Measurements from ENCODE around the gene ELP6. TPM values are rescaled to one million over a fixed set of nuclear protein-coding genes. Genes with fewer than 3 reads are reported as not detected.
"Not testable (repeated sequence)": the region's sequence is repeated elsewhere in the genome, so short reads cannot be mapped to it uniquely, and the experiment has no call there.

Gene ELP6
- polyA plus RNA-seq, 4 donors: 33.3 to 48.2 (median 39.4) TPM

GRCh38 chr3:47469616-47470015 lies 43.9 kb downstream of the ELP6 start:
- DNase-seq (ENCODE audit: low read depth in 4 of 4, low spot score in 3 of 4): no peak

GRCh38 chr3:47468315-47468714 lies 45.2 kb downstream of the ELP6 start:
- not testable (repeated sequence) for DNase-seq (ENCODE audit: low read depth in 4 of 4, low spot score in 3 of 4)

- no peak for DNase-seq (ENCODE audit: low read depth in 4 of 4, low spot score in 3 of 4)
These were observed 48.9 kb downstream of the ELP6 start for GRCh38 chr3:47464588-47464987.

GRCh38 chr3:47459534-47460085 lies 53.9 kb downstream of the ELP6 start:
- not testable (repeated sequence) for DNase-seq (ENCODE audit: low read depth in 4 of 4, low spot score in 3 of 4)

- no peak for DNase-seq (ENCODE audit: low read depth in 4 of 4, low spot score in 3 of 4)
These were observed 56.5 kb downstream of the ELP6 start for GRCh38 chr3:47456984-47457383.

GRCh38 chr3:47455806-47456452 lies 57.6 kb downstream of the ELP6 start:
- no peak for DNase-seq (ENCODE audit: low read depth in 4 of 4, low spot score in 3 of 4)

GRCh38 chr3:47452453-47453215 lies 60.9 kb downstream of the ELP6 start:
- DNase-seq (ENCODE audit: low read depth in 4 of 4, low spot score in 3 of 4): no peak

Other genes starting within 250 kb of the ELP6 start
- 10 to 100 TPM in 3 of 4 donors, 1 to 10 TPM in 1; 7.6 to 23.5 (median 21.9) TPM for gene KIF9, start 230.9 kb downstream of the ELP6 start, polyA plus RNA-seq (ENCODE audit: insufficient read length in 4 of 4)
- 10 to 100 TPM; 12.2 to 15.4 (median 12.8) TPM for gene KLHL18, start 230.8 kb downstream of the ELP6 start, polyA plus RNA-seq (ENCODE audit: insufficient read length in 4 of 4)
- 10 to 100 TPM; 21.3 to 35.0 (median 27.2) TPM for gene PTPN23, start 132.7 kb downstream of the ELP6 start, polyA plus RNA-seq (ENCODE audit: insufficient read length in 4 of 4)
- 10 to 100 TPM; 62.9 to 88.9 (median 73.0) TPM for gene SCAP, start 37.8 kb downstream of the ELP6 start, polyA plus RNA-seq (ENCODE audit: insufficient read length in 4 of 4)
- 1 to 10 TPM in 2 of 4 donors, under 1 TPM in 2; 0.93 to 3.1 (median 1.2) TPM for gene CSPG5, start 65.2 kb upstream of the ELP6 start, polyA plus RNA-seq (ENCODE audit: insufficient read length in 4 of 4)

Measured in left renal pelvis (tissue), 4 donors.